ENCODE data around the gene RGS19.

DNA sequence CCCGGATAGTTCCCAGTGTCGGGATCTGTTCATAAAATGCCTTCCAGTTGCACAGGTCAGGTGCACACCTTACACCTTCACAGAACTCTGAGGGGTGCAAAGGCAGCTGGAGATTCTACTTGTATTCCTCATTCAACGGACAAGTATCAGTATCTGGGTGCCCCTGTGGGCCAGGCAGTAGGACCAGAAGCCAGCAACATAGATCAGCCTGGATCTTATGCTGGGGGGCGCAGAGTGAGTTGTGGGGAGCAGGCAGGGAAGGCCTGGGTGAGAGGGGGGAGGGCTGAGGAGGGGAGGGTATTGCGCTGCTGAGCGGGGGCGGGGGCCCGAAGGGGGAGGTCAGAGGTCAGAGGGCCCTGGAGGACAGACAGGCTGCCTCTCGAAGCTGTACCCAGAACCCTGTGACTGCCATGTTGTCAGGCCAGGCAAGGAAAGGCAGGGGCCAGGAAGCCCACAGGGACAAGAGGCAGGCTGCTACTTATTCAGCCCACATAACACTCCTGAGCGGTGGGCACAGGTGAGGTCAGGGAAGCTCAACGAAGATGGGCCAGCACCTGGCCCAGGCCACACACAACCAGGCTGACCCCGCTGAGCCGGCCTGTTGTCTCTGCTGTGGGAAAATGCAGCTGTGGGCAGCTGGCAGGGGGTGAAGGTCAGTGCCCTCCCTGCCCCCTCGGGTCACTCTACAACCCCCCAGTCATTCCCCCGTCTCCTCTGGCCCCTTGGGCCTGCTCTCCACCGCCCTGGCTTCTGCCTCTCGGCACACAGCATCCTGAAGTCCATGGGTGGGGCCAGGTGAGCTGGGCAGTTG, 1.7 kb upstream of the RGS19 start:
- no peak for TF ChIP-seq CTCF (IDR thresholded peaks at IDR 0.05)
- no peak for TF ChIP-seq POLR2A (IDR thresholded peaks at IDR 0.05)

Measured in esophagus squamous epithelium (tissue), 4 donors.